D721Med (cell line): ENCODE results near the gene SLC2A2.

Experiments
- DNase-seq: peaks from one replicate; pipeline ENCODE4 v3.0.0; 2011; ENCODE audit warnings: low spot score; ENCODE audit not compliant: insufficient read length
- FAIRE-seq: peaks from 2 replicates; lab custom pipeline; 2011; peaks lifted over from hg19 to GRCh38; lab: Jason Lieb, UNC
- TF ChIP-seq, protein P1 (sequence below): IDR thresholded peaks from 2 replicates; pipeline ENCODE4 v1.5.1; 2012; ENCODE audit warnings: mild to moderate bottlenecking, control low read depth; ENCODE audit not compliant: insufficient read depth; ENCODE audit errors: missing control alignments

Gene SLC2A2

DNA sequence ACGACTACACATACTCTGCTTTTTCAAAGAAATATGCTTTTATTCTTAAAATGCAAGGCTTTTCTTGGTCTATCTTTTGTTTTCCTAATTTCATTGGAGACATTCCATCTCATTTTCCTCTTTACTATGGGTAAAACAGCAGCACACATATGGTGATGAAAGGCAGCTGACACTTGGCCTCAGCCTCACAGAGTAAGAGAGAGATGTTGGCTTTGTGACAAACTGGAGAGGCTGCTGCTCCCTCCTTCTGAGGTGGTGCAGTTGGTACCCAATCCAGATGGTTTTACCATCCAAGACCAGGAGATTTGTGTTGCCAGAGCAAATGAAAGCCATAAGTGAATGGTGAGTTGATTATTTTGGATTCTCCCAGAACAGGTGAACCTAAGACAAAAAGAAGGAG, 13.2 kb upstream of the SLC2A2 start:
- FAIRE-seq, result no peak
- TF ChIP-seq, protein P1, sequence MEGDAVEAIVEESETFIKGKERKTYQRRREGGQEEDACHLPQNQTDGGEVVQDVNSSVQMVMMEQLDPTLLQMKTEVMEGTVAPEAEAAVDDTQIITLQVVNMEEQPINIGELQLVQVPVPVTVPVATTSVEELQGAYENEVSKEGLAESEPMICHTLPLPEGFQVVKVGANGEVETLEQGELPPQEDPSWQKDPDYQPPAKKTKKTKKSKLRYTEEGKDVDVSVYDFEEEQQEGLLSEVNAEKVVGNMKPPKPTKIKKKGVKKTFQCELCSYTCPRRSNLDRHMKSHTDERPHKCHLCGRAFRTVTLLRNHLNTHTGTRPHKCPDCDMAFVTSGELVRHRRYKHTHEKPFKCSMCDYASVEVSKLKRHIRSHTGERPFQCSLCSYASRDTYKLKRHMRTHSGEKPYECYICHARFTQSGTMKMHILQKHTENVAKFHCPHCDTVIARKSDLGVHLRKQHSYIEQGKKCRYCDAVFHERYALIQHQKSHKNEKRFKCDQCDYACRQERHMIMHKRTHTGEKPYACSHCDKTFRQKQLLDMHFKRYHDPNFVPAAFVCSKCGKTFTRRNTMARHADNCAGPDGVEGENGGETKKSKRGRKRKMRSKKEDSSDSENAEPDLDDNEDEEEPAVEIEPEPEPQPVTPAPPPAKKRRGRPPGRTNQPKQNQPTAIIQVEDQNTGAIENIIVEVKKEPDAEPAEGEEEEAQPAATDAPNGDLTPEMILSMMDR, result no peak
- no peak for DNase-seq

GRCh38 chr3:171038342-171038741, 11.8 kb upstream of the SLC2A2 start:
- no peak for DNase-seq
- no peak for FAIRE-seq
- TF ChIP-seq, protein P1, result no peak

- DNase-seq, result no peak
- no peak for FAIRE-seq
- TF ChIP-seq, protein P1, result no peak
Measured at GRCh38 chr3:171028779-171029232, 2.3 kb upstream of the SLC2A2 start.

DNA sequence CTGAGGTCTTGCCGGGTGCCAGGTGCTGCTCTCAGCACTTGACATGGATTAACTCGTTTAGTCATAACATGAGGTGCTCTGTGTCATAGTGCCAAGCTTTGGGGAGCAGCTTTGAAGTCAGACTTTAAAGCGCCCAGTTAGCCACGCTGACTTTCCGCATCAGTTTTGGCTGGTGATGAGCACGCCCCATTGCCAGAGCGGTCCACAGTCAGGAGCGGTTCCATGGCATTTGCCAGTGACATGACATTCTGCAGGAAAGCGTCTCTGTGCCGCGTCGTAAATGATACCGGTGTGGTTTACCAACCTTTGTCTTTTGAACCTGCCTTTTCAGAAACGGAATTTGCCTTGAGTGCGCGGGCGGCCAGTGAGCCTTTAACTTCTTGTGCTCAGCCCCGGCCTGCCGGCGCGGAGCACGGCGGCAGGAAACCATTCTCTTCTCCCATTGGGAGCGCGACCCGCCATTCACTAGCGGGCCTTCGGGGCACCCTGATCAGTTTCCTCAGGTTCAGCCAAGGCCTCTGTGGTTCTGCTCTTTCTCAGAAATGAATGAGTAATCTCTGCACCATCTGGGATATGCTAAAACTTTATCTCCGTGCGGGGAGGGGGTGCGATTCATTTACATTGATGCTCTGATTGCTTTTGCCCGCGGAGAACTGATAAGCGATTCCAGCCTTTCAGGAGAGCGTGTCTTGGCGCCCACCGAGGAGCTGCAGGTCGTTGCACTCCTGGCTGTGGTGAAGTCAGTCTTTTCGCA, 1.7 kb upstream of the SLC2A2 start:
- DNase-seq (no peak), FAIRE-seq (no peak)
- TF ChIP-seq, protein P1, result no peak

DNA sequence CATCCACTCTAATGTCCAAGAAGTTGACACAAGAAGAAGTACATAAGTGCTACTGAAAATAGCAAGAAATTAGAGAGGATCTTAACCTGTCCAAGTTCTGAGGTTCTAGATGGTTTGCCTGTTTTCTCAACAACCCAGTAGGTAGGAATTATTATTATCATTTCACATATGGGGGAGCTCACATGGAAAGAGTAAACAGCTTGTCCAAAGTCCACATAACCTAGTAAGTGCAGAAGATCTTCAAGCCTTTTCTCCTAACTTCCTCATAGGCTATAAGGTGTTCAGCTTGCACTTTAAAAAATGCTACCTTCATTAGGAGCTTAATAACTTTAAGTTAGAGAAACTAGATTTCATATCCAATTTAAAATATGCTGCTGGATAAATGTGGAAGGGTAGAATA, 3.0 kb downstream of the SLC2A2 start:
- DNase-seq (no peak), FAIRE-seq (no peak)
- TF ChIP-seq, protein P1, result no peak

DNA sequence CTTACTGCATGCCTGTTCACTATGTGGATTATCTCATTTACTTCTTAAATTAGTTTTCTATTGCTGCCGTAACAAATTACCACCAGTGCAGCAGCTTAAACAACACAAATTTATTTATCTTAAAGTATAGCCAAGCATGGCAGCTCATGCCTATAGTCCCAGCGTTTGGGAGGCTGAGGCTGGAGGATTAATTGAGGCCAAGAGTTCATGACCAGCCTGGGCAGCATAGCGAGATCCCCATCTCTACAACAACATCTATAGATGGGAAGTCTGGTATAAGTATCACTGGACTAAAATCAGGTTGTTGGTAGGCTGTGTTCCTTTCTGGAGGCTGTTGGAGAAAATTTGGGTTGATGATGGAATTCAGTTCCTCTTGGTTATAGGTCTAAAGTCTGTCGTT, 5.1 kb downstream of the SLC2A2 start:
- no peak for DNase-seq
- FAIRE-seq, result no peak
- TF ChIP-seq, protein P1, result no peak
